WTC11 (cell line): ENCODE data around the gene PACSIN3.

Source experiments
- CTCF ChIP-seq: fragments of 200-600 bp; IDR thresholded peaks from 2 replicates; pipeline ENCODE4 v1.8.0; 2022; ENCODE audit warnings: antibody characterized with exemption
- ELF4 ChIP-seq: sonication (generic); formaldehyde crosslinking; IDR thresholded peaks from 2 replicates; pipeline ENCODE4 v1.8.1; 2022; ENCODE audit warnings: low read depth, mild to moderate bottlenecking, moderate library complexity, missing genetic modification reagents
- ESRRA ChIP-seq: sonication (generic); formaldehyde crosslinking; IDR thresholded peaks from 2 replicates; pipeline ENCODE4 v1.8.1; 2022; ENCODE audit warnings: mild to moderate bottlenecking, missing genetic modification reagents, borderline replicate concordance
- ETV6 ChIP-seq: sonication (generic); formaldehyde crosslinking; IDR thresholded peaks from 2 replicates; pipeline ENCODE4 v1.8.1; 2022; ENCODE audit warnings: mild to moderate bottlenecking, missing genetic modification reagents
- MAX ChIP-seq: sonication (generic); formaldehyde crosslinking; IDR thresholded peaks from 2 replicates; pipeline ENCODE4 v1.8.0; 2022; ENCODE audit warnings: mild to moderate bottlenecking, missing genetic modification reagents
- MYBL2 ChIP-seq: sonication (generic); formaldehyde crosslinking; IDR thresholded peaks from 2 replicates; pipeline ENCODE4 v1.8.1; 2023; ENCODE audit warnings: mild to moderate bottlenecking, moderate library complexity, missing genetic modification reagents
- SP1 ChIP-seq: sonication (generic); formaldehyde crosslinking; conservative IDR thresholded peaks from 2 replicates; pipeline ENCODE4 v1.8.1; 2022; ENCODE audit warnings: missing genetic modification reagents
- TEAD4 ChIP-seq: sonication (generic); formaldehyde crosslinking; IDR thresholded peaks from 2 replicates; pipeline ENCODE4 v1.8.0; 2022; ENCODE audit warnings: mild to moderate bottlenecking, missing genetic modification reagents
- USF1 ChIP-seq: sonication (generic); formaldehyde crosslinking; IDR thresholded peaks from 2 replicates; pipeline ENCODE4 v1.8.0; 2022; ENCODE audit warnings: mild to moderate bottlenecking, missing genetic modification reagents
- USF2 ChIP-seq: sonication (generic); formaldehyde crosslinking; IDR thresholded peaks from 2 replicates; pipeline ENCODE4 v1.8.1; 2023; ENCODE audit warnings: mild to moderate bottlenecking, missing genetic modification reagents, moderate library complexity
- ZNF416 ChIP-seq: fragments of 250-450 bp; sonication (Bioruptor Pico); IDR thresholded peaks from 2 replicates; pipeline ENCODE4 v1.9.0; 2021; ENCODE audit warnings: mild to moderate bottlenecking, inconsistent platforms
- TF ChIP-seq, protein P1 (sequence below): sonication (generic); formaldehyde crosslinking; IDR thresholded peaks from 2 replicates; pipeline ENCODE4 v1.8.1; 2022; ENCODE audit warnings: low read depth, missing genetic modification reagents, borderline replicate concordance

GRCh38 chr11:47216121-47216798 lies 30.0 kb upstream of the PACSIN3 start:
- no peak for TF ChIP-seq ELF4 (CRISPR knock-in tag)
- TF ChIP-seq MAX (CRISPR knock-in tag): no peak; the same call in 1 of the 2 replicates
- no peak for TF ChIP-seq SP1 (CRISPR knock-in tag)
- TF ChIP-seq USF1: no peak
- TF ChIP-seq CTCF: no peak
- no peak for TF ChIP-seq TEAD4 (CRISPR knock-in tag)
- TF ChIP-seq ESRRA: no peak
- TF ChIP-seq, protein P1, sequence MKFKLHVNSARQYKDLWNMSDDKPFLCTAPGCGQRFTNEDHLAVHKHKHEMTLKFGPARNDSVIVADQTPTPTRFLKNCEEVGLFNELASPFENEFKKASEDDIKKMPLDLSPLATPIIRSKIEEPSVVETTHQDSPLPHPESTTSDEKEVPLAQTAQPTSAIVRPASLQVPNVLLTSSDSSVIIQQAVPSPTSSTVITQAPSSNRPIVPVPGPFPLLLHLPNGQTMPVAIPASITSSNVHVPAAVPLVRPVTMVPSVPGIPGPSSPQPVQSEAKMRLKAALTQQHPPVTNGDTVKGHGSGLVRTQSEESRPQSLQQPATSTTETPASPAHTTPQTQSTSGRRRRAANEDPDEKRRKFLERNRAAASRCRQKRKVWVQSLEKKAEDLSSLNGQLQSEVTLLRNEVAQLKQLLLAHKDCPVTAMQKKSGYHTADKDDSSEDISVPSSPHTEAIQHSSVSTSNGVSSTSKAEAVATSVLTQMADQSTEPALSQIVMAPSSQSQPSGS (CRISPR knock-in tag): no peak
- no peak for TF ChIP-seq USF2 (CRISPR knock-in tag)
- TF ChIP-seq ETV6 (CRISPR knock-in tag): no peak
- TF ChIP-seq MYBL2 (CRISPR knock-in tag): no peak
- TF ChIP-seq ZNF416 (CRISPR knock-in tag): no peak
